GM19240 (cell line): ENCODE data around the gene ITPR2.

Experiments used
- DNase-seq: peaks from one replicate; pipeline ENCODE4 v3.0.0; 2011; ENCODE audit warnings: low spot score; ENCODE audit not compliant: insufficient read length

Gene ITPR2

DNA sequence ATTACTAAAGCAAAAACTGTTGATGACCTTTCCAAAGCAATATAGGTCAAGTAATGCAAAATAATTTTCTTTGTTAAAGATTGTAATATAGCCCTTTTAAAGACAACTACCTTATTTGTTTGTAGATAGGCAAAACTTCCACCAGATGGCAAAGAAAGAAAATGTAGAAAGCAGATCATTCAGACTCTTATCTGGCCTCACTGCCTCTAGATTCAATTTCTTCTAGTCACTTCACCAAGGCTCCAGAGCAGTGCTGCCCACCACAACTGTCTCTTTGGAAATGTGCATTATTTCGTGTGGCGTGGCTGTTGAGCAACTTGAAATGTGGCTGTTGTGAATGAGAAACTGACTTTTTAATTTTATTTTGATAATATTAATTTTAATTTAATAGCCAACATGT lies 127.1 kb downstream of the ITPR2 start:
- DNase-seq, result no peak

DNA sequence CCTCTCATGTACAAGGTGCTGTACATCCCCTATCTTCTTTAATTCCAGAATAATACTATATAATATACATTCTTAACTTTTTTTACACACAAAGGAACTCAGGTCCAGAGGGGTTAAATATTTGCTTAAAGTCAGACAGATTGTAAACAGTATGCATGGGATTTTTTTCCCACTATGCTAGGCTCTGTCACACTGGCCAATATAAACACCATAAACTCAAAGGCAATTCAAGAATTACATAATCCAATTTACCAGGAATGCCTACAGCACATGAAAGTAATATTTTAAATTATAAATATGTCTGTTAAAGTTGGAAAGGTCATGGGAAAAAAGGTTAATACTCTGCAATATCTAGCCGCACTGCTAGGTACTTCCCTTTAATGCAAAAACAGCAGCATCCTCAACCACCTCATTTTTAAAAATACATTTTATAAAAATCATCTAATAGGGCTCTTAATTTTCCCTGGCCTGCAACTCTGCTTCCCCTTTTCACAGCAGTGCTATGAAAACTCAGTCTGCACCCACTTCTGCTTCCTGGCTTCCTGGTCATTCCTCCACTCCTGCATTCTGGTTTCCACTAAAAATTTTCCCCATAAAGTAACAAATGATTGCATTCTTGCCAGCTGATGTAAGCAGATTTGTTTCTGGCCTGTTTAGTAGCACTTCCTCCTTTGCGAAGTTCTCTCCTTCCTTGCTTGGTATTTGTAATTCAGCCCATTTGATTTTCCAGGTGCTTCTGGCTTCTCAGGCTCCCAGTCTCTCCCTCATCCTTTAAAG lies 128.1 kb downstream of the ITPR2 start:
- no peak for DNase-seq

DNA sequence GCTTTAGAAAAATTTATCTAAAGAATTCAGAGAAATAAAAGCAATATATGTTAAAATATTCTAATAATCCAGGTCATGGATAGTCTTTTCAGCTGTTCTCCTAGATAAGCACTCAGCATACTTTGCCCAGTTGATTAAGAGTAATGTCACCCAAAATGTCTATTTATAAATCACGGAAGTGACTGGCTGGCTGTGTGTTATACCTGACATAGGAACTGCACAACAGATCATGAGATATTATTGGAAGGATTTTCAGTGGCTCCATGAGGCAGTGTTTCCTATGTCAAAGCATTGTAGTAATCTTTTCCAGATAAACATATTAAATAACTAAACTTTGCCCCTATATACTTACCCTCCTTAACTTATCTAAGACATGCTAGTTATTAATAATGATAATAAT lies 128.8 kb downstream of the ITPR2 start:
- no peak for DNase-seq

DNA sequence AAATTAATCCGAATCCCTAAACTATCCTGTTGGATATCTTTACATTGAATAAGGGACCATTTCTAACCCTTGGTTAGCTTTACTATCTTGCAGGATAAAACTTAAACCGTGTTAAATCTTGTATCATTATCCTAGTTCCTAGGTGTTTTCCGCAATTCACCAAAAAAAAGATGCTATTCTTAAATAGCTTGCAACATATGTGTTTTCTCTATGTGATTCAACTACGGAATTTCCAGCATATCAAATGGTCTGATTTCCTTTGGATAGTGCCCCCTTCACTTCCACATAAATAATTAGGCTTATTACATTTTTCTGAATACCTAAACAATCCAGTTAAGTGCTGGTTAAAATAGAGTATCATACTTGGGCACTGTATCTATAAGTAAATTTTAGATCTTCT lies 130.3 kb downstream of the ITPR2 start:
- DNase-seq, result no peak

DNA sequence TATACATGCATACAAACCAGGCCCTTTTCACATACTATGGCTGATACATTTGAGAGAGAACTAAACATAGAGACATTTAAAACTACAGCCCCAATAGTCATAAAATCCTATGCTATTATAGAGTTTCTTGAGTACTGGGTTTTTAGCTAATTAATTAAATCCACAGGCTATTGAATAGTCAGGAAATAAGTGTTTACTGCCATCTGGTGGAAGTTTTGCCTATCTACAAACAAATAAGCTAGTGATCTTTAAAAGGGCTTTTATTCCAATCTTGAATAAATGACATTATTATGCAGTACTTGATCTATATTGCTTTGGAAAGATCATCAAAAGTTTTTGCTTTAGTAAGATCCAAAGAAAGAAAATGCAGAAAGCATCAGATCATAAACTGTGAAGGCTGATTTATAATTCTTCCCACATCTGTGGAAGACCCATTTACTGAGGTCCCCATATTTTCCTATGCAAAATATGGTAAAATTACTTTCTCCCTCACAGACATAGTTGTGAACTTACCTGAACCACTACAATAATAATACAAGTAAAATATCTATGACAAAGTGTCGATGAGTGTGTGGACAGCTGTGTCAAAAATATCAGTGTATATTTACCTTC lies 131.3 kb downstream of the ITPR2 start:
- DNase-seq, result no peak

DNA sequence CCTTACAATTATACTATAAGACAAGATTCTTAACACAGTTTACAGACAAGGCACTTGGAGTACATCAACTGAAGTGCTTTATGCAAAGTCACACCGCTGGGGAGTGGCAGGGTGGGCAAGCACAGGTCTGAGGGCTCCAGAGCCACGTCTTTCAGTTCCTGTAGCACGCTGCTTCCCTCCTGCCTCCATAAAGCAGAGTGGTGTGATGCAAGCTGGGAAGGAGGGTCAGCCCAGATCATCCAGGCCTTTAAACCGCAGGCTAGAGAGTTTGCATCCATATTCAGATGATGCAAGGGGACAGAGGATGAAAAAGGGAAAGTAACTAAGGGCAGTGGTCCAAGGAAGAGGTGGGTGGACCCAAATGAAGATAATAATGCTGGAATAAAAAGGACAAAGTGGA lies 132.6 kb downstream of the ITPR2 start:
- no peak for DNase-seq

DNA sequence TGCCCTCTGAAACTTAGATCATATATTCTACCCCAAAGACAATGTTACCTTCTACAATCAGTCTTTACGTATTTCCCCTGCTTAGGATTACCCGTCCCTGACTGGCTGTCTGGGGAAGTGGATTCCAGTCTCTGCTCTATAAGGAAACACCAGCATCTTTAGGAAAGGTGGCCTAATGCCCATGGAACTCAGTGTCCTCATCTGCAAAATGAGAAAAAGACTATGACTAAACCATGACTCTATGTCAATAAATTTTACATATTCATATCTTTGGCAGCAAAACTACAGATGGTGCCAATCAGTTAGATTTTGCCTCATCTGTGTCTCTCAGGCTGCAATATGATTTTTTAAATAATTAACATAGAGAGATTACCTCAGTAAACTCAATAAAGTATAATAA lies 133.8 kb downstream of the ITPR2 start:
- DNase-seq, result no peak

DNA sequence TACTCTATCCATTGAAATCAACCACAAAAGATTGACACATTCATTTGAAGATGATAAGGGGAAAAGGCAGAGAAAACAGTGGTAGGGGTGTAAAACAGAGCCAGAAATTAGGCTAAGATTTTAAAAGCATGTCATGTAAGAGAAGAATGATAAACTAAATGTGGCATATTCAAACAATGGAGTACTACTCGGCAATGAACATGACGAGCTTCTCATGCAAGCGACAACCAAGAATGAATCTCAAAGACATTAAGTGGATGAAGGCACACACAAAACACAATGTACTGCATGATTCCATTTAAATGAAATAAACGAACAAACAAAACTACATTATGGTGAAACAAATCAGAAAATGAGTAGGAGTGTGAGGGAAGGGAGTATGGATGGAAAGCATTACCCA lies 134.8 kb downstream of the ITPR2 start:
- DNase-seq, result no peak

DNA sequence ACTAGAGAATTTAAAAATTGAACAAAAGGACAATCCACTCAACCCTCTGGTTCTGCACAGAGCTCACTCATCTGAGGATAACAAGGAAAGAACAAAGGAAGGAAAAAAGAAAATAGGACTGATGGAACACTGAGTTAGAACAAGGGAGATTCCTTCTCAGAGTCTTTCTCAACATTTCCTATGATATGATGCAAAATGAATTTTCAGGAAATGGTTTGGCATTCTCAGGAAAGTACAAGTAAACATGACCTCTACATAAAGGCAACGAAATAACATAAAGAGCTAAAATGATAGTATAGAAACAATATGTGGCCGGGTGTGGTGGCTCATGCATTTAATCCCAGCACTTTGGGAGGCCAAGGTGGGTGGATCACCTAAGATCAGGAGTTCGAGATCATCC lies 135.8 kb downstream of the ITPR2 start:
- no peak for DNase-seq

DNA sequence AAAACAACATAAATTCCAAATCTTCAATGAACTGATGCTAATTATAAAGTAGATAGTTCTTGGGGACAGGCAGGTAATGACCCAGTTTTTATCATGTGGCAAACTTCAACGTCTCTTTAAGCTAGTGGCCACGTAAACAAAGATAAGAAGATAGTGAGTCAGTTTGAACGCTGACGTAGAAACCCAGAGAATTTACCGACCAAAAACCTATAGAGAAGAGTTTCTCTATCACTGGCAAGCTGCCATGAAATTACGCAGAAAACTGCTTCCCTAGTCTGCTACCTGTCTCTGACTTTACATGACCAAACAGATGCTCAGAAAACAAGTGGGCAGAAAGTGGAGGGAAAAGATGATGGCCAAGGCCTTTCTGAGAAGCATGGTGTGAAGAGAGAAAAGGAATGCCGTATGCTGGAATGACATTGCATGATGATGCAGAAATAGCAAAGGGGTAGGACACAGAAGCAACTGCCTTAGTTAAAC lies 136.3 kb downstream of the ITPR2 start:
- DNase-seq, result no peak

DNA sequence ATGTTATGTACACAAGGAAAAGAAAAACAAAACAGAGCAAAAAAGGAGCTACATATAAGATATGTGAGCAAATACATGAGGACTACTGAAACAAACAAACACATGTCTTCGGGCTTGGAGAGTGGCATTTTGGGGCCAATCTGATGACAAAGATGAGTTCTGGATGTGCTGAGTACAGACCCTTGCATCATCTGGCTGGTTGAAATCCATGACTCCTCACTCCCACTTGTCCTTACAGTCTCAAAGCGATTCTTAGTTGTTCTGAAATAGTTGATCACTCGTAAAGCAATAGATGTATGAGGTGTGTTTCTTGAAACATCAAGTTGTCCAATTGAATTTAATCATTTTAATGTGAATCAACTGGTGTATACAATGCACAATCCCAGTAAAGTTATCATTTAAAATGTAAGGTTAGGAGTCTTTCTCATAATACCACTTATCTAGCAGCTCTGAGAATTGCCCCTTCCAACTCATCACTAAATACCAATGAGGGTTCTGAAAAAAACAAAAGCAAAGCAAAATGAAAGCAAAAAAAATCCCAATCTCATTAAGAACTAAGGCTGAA lies 136.9 kb downstream of the ITPR2 start:
- DNase-seq, result no peak

DNA sequence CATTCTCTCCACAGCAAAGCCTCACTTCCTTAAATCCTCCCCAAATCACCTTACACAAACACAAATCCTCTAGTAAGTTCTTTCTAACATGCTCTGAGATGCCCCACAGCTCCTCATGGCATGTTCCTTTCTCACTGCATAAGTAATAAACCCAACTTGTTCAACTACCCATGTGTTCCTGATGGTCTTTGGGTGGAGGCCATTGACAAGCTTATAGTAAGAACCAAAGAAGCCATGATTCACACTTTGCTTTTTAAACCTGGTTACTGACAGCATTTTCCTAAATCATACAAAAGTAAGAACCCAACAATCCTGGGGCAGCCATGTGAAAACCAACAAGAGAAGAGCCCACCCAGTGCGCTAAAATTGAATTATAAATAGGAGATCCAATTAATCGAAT lies 138.6 kb downstream of the ITPR2 start:
- DNase-seq, result no peak

DNA sequence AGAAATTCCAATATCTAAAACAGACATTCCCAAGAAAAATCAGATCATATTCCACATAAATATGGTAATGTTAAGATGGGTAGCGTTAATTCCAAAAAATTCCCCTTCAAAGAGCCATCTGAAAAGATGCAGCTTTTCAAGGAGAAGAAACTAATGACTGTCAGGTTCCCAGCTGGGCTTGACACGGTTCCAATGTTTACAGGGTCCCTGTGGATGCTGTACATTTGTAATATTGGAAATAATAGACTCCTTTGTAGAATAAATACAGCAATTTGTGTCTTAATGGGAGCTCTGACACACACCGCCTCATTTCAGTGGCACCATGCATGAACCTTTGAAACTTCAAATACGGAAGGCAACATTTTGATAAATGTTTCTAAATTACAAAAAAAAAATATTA lies 140.6 kb downstream of the ITPR2 start:
- DNase-seq, result no peak

DNA sequence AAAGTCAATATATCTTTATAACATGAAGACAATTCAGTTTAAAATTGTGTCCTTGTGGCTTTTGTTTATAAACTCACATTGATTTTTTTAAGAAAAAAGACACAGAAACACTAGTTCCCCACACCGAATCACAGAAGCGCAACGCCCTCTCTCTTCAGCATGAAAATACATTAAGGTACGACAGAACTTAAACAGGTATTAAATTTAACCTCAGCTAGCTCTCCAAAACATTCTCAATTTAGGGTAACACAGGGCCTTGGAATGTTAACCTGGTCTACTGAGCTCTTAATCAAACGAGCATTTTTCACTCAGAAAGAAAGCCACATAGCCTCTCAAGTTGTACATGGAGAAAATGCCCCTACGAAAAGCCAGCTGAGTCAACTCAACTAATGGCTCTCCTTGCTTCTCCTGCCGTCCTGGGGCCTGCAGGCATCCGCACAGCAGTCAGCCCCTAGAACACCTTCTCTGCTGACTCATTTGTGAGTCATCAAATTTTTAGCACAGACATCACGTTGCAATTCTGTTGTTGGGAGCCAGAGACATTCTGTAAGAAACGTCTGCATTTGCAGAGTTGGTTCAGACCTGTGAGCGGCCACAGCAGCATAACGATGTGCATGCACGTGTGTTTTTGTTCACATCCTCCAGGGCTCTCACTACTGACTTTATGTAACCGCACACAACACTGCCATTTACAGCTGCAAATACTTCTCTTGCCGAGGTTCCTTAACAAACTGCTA lies 141.6 kb downstream of the ITPR2 start:
- DNase-seq, result no peak

DNA sequence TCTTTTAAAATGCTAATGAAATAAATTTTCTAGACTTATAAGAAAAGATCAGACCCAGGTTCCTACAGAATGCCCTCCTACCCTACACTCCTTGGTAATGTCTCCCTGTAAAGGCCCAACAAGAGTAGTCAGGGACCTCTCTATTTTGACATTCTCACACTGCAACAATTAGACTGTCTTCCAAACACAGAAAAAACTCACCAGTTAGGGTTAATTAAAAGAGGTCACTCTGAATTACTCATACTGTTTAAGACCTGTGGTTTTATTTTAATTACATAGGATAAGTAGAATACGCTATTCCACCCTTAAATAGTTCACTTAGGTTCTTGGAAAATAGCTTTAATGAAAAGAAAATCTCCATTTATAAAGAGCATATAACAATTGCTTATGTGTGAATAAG lies 142.4 kb downstream of the ITPR2 start:
- DNase-seq, result no peak

DNA sequence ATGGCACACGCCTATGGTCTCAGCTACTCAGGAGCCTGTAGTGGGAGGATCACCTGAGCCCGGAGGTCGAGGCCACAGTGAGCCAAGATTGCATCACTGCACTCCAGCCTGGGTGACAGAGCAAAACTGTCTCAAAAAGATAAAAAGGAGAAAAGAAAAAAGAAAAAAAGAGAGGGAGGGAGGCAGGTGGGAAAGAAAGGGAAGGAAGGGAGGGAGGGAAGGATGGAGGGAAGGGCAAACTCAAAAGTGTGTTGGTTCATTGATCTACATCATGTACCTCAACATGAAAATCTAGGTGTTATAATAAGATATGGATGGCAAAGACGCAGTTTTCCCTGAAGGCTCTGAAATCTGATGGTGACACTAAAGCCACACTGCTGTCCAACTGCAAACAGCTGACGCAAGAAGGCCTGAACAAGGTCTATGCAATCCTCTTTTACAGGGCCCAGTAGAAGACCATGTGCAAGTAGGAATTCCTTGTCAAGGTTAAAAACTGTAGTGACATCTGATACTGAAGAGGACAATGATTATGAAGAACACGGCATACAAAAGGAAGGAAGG lies 143.6 kb downstream of the ITPR2 start:
- DNase-seq, result no peak

DNA sequence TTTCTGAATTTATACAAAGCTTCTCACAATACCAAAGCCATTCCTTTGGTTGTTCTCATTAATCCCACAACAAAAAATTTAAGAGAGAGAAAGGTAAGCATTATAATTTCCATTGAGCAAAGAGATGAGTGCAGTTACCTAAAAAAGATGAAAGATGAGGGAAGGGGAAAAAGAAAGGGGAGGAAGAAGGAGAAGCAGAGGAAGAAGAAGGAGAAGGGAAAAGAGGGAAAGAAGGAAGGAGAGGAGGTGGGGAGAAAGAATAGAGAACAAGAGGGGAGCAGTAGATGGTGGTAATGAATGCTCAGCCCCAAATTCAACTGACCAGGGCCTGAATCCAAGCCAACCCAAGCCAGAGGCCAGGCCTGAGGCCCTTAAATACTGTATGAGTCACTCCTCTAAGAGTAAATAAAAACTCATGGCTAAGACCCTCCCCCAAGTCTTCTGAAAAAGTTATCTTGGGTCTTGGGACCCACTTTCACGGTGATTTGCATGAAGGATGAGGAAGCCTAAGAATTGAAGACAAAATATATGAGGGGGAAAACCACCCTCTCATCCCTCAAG lies 144.6 kb downstream of the ITPR2 start:
- DNase-seq, result no peak

DNA sequence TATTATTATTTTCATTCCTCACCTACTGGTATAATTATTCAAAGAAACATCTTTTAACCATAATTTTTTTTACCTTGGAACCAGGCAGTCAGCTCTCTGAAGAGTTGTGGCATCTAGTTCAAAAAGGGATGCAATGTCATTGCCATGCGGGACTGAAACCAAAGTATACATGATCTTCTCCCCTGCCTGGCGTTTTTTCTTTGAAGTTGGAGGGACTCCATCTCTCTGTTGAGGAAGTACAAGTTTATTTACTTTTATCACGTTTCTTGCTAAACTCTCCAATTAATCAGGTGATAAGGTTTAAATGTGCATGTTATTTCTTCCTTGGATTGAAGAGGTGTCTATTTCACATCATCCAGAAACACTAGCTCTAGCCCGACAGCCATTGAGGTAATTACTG lies 146.6 kb downstream of the ITPR2 start:
- no peak for DNase-seq

DNA sequence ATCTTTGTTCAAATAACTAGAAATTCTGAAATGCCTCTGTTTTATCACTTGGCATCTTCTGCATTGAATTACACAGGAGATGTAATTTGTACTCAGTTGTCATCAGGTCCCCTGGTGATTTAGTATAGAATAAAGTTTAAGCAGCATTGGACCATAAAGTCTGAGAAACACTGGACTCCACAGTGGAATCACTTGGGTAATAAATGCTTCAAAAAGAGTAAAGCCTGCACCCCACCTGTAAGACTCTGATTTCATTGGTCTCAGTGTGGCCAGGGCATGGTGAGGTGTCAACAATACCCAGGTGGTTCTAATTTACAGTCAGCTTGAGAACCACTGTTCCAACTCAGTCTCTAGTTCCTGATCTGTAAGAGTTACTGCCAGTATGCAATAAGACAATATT lies 148.9 kb downstream of the ITPR2 start:
- DNase-seq, result no peak

DNA sequence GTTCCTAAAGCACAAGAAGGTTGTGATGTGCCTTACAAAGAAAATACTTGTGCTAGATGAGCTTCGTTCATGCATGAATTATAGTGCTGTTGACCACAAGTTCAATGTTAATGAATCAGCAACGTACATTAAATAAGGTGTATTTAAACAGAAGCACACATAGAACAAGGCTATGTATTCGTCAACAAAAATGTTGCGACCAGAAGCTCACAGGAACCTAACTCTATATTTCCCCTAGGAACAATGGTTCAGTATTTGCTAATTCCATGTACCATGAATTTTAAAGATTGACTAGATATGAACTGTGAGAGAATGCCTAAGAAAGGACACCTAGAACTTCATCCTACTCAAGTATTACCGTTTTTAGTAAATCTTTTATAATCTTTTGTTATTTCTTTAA lies 149.6 kb downstream of the ITPR2 start:
- no peak for DNase-seq

DNA sequence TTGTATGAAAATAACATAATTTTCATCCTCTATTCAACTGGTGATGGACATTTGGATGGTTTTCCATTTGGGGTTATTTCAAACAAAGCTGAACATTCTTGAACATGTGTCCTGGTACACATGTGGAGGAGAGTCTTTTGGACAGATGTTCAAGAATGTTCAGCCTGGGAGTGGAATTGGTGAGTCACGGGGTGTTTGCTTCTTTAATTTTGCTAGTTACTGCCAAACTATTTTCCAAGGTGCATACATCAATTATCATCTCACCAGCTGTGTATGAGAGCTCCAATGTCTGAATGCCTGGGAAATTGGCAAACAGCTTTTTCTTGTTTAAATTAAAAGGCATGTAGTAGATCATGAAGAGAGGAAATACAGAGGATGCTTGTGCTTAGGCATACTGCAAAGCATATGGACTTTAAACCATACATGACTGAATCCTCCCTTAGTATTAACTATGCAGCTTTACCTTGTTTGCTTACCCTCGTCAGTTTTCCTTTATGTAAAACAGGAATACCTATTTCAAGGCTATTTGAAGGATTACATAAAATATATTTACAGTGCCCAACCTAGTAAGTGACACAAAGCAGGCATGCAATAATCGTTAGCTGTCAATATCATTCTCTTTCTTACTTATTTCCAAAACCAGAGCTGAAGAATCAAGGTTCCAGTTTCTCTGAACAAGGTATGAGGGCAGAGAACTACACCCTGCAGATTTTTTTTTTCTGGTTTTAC lies 152.1 kb downstream of the ITPR2 start:
- no peak for DNase-seq
